ENCODE results near the gene KRT1. TPM values are rescaled to one million over a fixed set of nuclear protein-coding genes. Genes with fewer than 3 reads are reported as not detected.

KRT1 gene
- not detected for polyA plus RNA-seq (2013, experiment 1 of 2)
- polyA plus RNA-seq (2013, experiment 2 of 2), result not detected

DNA sequence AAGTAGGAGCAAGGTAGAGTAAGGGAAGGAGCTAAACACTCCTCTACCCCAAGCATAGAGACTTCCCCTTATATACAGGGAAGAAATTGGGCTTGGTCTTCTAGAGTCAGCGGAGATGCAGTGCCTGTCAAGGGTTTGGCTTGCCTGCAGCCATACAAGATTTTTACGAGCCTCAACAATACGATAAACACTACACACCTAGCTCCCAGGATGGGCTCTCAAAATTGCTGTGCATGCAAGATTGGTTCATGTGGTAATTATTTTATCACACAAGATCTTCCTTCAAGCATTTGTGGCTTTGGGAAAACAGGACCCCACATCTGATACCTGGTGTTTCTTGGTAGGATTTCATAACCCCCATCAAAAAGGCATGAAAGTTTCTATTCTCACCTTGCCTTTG lies at the start of gene KRT1:
Gene KRT1 (minus strand): TSS at position 45 of the 400 bp plus-strand sequence. CDS start 59 bp downstream, outside the sequence.
- H3K18ac ChIP-seq (ENCODE audit: low read depth in 1 of 2, low read length in 2 of 2), result no peak within 1 kb of the TSS
- no peak within 1 kb of the TSS for H3K9ac ChIP-seq (ENCODE audit: low read length)
- no CpG with 5 or more reads among the region's 3 CpGs for WGBS

DNA sequence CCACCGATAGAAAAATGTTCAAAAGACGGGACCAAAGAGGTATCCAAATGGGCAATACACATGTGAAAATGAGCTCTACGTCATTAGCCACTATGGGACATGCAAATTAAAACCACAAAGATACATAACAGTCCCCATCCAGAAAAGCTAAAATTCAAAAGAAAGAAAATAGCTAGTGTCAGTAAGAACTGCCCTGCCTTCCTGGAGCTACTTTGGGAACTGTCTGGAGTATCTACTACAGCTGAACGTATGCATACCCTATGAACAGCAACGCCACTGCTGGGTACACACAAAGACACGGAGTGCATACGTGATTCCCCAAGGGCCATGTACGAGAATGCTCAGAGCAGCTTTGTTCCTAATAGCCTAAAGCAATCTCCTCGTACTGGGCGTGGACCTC lies 48.9 kb upstream of the KRT1 start:
- H3K9me3 ChIP-seq (ENCODE audit: control insufficient read depth, low read length), result peaks cover 4% of the 10 kb centered on the region
- no peak overlapping the region for H2BK15ac ChIP-seq (ENCODE audit: low read depth, poor library complexity, severe bottlenecking)
- no peak overlapping the region for H2AFZ ChIP-seq (ENCODE audit: low read depth, low read length)
- no peak overlapping the region for H2BK12ac ChIP-seq (ENCODE audit: low read length in 2 of 2)
- no peaks in the 10 kb centered on the region for H3K79me1 ChIP-seq (replicated peaks; ENCODE audit: low read length, poor library complexity, severe bottlenecking)
- H3K36me3 ChIP-seq (ENCODE audit: control insufficient read depth in 1 of 2, insufficient read depth in 2 of 2, low read depth in 1 of 2, low read length in 2 of 2), result no peaks in the 10 kb centered on the region
- DNase-seq, result no peak
- no peak overlapping the region for H3K18ac ChIP-seq (ENCODE audit: low read depth in 1 of 2, low read length in 2 of 2)
- H4K8ac ChIP-seq (ENCODE audit: low read length), result no peak overlapping the region
- H2BK120ac ChIP-seq (ENCODE audit: low read depth, low read length), result no peak overlapping the region
- H3K4me3 ChIP-seq (ENCODE audit: insufficient read depth in 1 of 2, low read depth in 1 of 2, low read length in 2 of 2), result no peak overlapping the region
- H4K91ac ChIP-seq (ENCODE audit: low read length), result no peak overlapping the region
- no peak overlapping the region for H3K27ac ChIP-seq (ENCODE audit: low read length, poor library complexity, severe bottlenecking)
- H3K4ac ChIP-seq (ENCODE audit: low read depth in 1 of 2, low read length in 2 of 2), result no peak overlapping the region
- no peak overlapping the region for H2AK5ac ChIP-seq (ENCODE audit: low read length, severe bottlenecking)
- H3K27me3 ChIP-seq (ENCODE audit: control insufficient read depth in 1 of 2, insufficient read depth in 1 of 2, low read length in 2 of 2), result peaks cover 24 to 89% of the 10 kb centered on the region in 2 experiments
- H2BK5ac ChIP-seq (ENCODE audit: low read depth, low read length, poor library complexity, severe bottlenecking), result no peak overlapping the region
- no peak overlapping the region for H3K23ac ChIP-seq (ENCODE audit: low read length in 2 of 2)
- no peak overlapping the region for H3K14ac ChIP-seq (ENCODE audit: low read length in 2 of 2)
- 72% methylated on average over 10 of the region's 10 CpGs for WGBS
- no peak overlapping the region for H3K9ac ChIP-seq (ENCODE audit: low read length)
- H3K4me1 ChIP-seq (ENCODE audit: control insufficient read depth, insufficient read depth, low read depth, low read length), result no peaks in the 10 kb centered on the region
- no peak overlapping the region for H3K4me2 ChIP-seq (ENCODE audit: low read length, poor library complexity, severe bottlenecking)

More for the DNA sequence above, at the start of gene KRT1:
- Histone ChIP-seq H3K27ac (ENCODE audit: low read length, poor library complexity, severe bottlenecking) (no peak within 1 kb of the TSS), H3K9me3 (ENCODE audit: control insufficient read depth, low read length) (no peaks in the 10 kb centered on the region), H3K14ac (ENCODE audit: low read length in 2 of 2) (no peak within 1 kb of the TSS), H3K4me2 (ENCODE audit: low read length, poor library complexity, severe bottlenecking) (no peak within 1 kb of the TSS), H4K91ac (ENCODE audit: low read length) (no peak within 1 kb of the TSS), H3K79me1 (replicated peaks; ENCODE audit: low read length, poor library complexity, severe bottlenecking) (no peaks in the 10 kb centered on the region), H3K27me3 (ENCODE audit: control insufficient read depth in 1 of 2, insufficient read depth in 1 of 2, low read length in 2 of 2) (peaks cover 44 to 91% of the 10 kb centered on the region in 2 experiments), H2BK12ac (ENCODE audit: low read length in 2 of 2) (no peak within 1 kb of the TSS), H3K36me3 (ENCODE audit: control insufficient read depth in 1 of 2, insufficient read depth in 2 of 2, low read depth in 1 of 2, low read length in 2 of 2) (no peaks in the 10 kb centered on the region), H2AK5ac (ENCODE audit: low read length, severe bottlenecking) (no peak within 1 kb of the TSS), H3K4me3 (ENCODE audit: insufficient read depth in 1 of 2, low read depth in 1 of 2, low read length in 2 of 2) (no peak within 1 kb of the TSS), H2BK5ac (ENCODE audit: low read depth, low read length, poor library complexity, severe bottlenecking) (no peak within 1 kb of the TSS), H3K4ac (ENCODE audit: low read depth in 1 of 2, low read length in 2 of 2) (no peak within 1 kb of the TSS), H2AFZ (ENCODE audit: low read depth, low read length) (no peak within 1 kb of the TSS), H3K23ac (ENCODE audit: low read length in 2 of 2) (no peak within 1 kb of the TSS), H4K8ac (ENCODE audit: low read length) (no peak within 1 kb of the TSS), H2BK15ac (ENCODE audit: low read depth, poor library complexity, severe bottlenecking) (no peak within 1 kb of the TSS), H3K4me1 (ENCODE audit: control insufficient read depth, insufficient read depth, low read depth, low read length) (no peaks in the 10 kb centered on the region), H2BK120ac (ENCODE audit: low read depth, low read length) (no peak within 1 kb of the TSS)
- no peak for DNase-seq

- H3K4ac ChIP-seq (ENCODE audit: low read depth in 1 of 2, low read length in 2 of 2), result no peak overlapping the region
- no peak overlapping the region for H3K4me2 ChIP-seq (ENCODE audit: low read length, poor library complexity, severe bottlenecking)
- H3K9ac ChIP-seq (ENCODE audit: low read length), result no peak overlapping the region
- H3K18ac ChIP-seq (ENCODE audit: low read depth in 1 of 2, low read length in 2 of 2), result no peak overlapping the region
- H3K4me1 ChIP-seq (ENCODE audit: control insufficient read depth, insufficient read depth, low read depth, low read length), result no peaks in the 10 kb centered on the region
- H4K8ac ChIP-seq (ENCODE audit: low read length), result no peak overlapping the region
- no peak overlapping the region for H3K27ac ChIP-seq (ENCODE audit: low read length, poor library complexity, severe bottlenecking)
- no peaks in the 10 kb centered on the region for H3K79me1 ChIP-seq (replicated peaks; ENCODE audit: low read length, poor library complexity, severe bottlenecking)
- H2AFZ ChIP-seq (ENCODE audit: low read depth, low read length), result no peak overlapping the region
- no peak overlapping the region for H3K14ac ChIP-seq (ENCODE audit: low read length in 2 of 2)
- H3K36me3 ChIP-seq (ENCODE audit: control insufficient read depth in 1 of 2, insufficient read depth in 2 of 2, low read depth in 1 of 2, low read length in 2 of 2), result no peaks in the 10 kb centered on the region
- no peak overlapping the region for H3K23ac ChIP-seq (ENCODE audit: low read length in 2 of 2)
- no peak for DNase-seq
- no peak overlapping the region for H4K91ac ChIP-seq (ENCODE audit: low read length)
- no peak overlapping the region for H2BK12ac ChIP-seq (ENCODE audit: low read length in 2 of 2)
- H3K9me3 ChIP-seq (ENCODE audit: control insufficient read depth, low read length), result peaks cover 4% of the 10 kb centered on the region
- no peak overlapping the region for H2BK120ac ChIP-seq (ENCODE audit: low read depth, low read length)
- H2BK5ac ChIP-seq (ENCODE audit: low read depth, low read length, poor library complexity, severe bottlenecking), result no peak overlapping the region
- no peak overlapping the region for H3K4me3 ChIP-seq (ENCODE audit: insufficient read depth in 1 of 2, low read depth in 1 of 2, low read length in 2 of 2)
- peaks cover 20 to 82% of the 10 kb centered on the region in 2 experiments for H3K27me3 ChIP-seq (ENCODE audit: control insufficient read depth in 1 of 2, insufficient read depth in 1 of 2, low read length in 2 of 2)
- WGBS, result 71% methylated on average over 2 of the region's 2 CpGs
- H2BK15ac ChIP-seq (ENCODE audit: low read depth, poor library complexity, severe bottlenecking), result no peak overlapping the region
- H2AK5ac ChIP-seq (ENCODE audit: low read length, severe bottlenecking), result no peak overlapping the region
Observed at GRCh38 chr12:52728374-52728773, 48.2 kb upstream of the KRT1 start.

- no peak overlapping the region for H2AK5ac ChIP-seq (ENCODE audit: low read length, severe bottlenecking)
- no peak overlapping the region for H2BK12ac ChIP-seq (ENCODE audit: low read length in 2 of 2)
- no peak overlapping the region for H3K14ac ChIP-seq (ENCODE audit: low read length in 2 of 2)
- no peak overlapping the region for H3K4me3 ChIP-seq (ENCODE audit: insufficient read depth in 1 of 2, low read depth in 1 of 2, low read length in 2 of 2)
- H2BK15ac ChIP-seq (ENCODE audit: low read depth, poor library complexity, severe bottlenecking), result no peak overlapping the region
- DNase-seq, result no peak
- H2BK120ac ChIP-seq (ENCODE audit: low read depth, low read length), result no peak overlapping the region
- peaks cover 24 to 88% of the 10 kb centered on the region in 2 experiments for H3K27me3 ChIP-seq (ENCODE audit: control insufficient read depth in 1 of 2, insufficient read depth in 1 of 2, low read length in 2 of 2)
- H3K9ac ChIP-seq (ENCODE audit: low read length), result no peak overlapping the region
- H3K79me1 ChIP-seq (replicated peaks; ENCODE audit: low read length, poor library complexity, severe bottlenecking), result no peaks in the 10 kb centered on the region
- no peak overlapping the region for H3K4me2 ChIP-seq (ENCODE audit: low read length, poor library complexity, severe bottlenecking)
- no peak overlapping the region for H3K23ac ChIP-seq (ENCODE audit: low read length in 2 of 2)
- H3K9me3 ChIP-seq (ENCODE audit: control insufficient read depth, low read length), result peaks cover 4% of the 10 kb centered on the region
- no peak overlapping the region for H4K8ac ChIP-seq (ENCODE audit: low read length)
- H3K18ac ChIP-seq (ENCODE audit: low read depth in 1 of 2, low read length in 2 of 2), result no peak overlapping the region
- H3K4me1 ChIP-seq (ENCODE audit: control insufficient read depth, insufficient read depth, low read depth, low read length), result no peaks in the 10 kb centered on the region
- WGBS, result 76% methylated on average over 4 of the region's 4 CpGs
- no peak overlapping the region for H2AFZ ChIP-seq (ENCODE audit: low read depth, low read length)
- H3K4ac ChIP-seq (ENCODE audit: low read depth in 1 of 2, low read length in 2 of 2), result no peak overlapping the region
- no peak overlapping the region for H3K27ac ChIP-seq (ENCODE audit: low read length, poor library complexity, severe bottlenecking)
- H4K91ac ChIP-seq (ENCODE audit: low read length), result no peak overlapping the region
- no peaks in the 10 kb centered on the region for H3K36me3 ChIP-seq (ENCODE audit: control insufficient read depth in 1 of 2, insufficient read depth in 2 of 2, low read depth in 1 of 2, low read length in 2 of 2)
- H2BK5ac ChIP-seq (ENCODE audit: low read depth, low read length, poor library complexity, severe bottlenecking), result no peak overlapping the region
Observed at GRCh38 chr12:52727037-52727436, 46.8 kb upstream of the KRT1 start.
